Activated T-helper 1 cell treated with Interleukin-2 at 50 U/mL for 16 hours (primary cell): ENCODE data around the gene RMRP.
A peak's percentile ranks its signal among the peaks of the same experiment; 100 is the strongest.

Experiments
- DNase-seq: peaks from one replicate; pipeline ENCODE4 v3.0.0-alpha.2; 2020; ENCODE audit warnings: low read depth

Gene RMRP

DNA sequence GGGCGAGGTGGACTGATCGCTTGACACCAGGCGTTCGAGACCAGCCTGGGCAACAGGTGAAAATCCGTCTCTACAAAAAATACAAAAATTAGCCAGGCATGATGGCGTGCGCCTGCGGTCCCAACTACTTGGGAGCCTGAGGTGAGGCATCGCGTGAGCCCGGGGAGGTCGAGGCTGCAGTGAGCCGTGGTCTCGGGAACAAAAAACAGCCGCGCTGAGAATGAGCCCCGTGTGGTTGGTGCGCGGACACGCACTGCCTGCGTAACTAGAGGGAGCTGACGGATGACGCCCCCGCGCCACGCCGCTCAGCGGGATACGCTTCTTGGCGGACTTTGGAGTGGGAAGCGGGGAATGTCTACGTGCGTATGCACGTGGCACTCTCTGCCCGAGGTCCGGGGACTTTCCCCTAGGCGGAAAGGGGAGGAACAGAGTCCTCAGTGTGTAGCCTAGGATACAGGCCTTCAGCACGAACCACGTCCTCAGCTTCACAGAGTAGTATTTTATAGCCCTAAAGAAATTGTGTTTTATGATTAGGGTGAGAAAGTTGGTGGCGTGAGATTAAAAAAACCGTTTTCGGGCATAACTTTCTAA, at the start of gene RMRP:
RMRP (minus strand) TSS at position 474 of the 591 bp plus-strand sequence.
- peak; percentile 68 for DNase-seq

DNA sequence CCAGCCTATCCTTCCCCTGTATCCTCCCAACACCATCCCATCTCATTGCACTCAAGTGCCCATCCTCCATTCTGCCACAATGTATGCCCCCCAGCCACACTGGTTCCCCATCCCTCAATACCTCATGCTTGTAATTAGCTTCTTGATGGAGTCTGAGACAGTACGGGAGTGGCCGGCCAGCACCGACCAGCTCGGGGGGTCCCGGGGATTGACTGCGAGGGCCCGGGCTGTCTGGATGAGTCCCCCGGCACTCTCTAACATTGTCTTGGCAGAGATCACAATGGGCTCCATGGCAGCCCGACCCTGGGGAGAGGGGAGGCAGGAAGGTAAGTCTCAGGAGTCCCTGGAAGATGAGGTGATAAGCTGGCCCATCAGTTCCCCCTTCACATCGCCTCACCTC, 49.1 kb upstream of the RMRP start:
- DNase-seq = no peak

DNA sequence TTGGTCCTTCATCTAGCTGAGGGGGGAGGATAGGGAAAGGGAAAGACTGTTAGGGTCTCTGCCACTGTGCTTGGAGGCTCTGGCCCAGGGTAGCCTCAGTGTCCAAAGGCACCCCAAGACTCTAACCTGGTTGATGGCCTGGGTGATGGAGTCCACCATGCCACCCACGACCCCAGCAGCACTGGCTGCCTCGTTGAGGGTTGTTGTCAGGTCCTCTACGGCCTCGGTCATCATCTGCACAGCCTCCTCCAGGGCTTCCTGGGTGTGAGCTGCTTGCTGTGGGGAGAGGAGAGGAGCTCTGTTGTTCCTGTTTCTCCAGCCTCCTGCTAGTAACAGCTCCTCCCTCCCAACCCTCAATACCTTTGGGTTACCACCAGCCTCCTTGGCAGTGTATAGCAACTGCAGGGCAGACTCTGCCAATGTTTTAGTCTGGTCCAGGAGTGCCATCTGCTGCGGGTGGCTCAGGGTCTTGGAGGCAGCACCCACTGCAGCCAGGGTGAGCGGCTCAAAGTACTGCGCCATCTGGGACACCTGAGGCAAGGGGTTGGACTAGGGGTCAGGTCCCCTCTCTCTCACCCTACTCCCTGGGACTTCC, 48.1 kb upstream of the RMRP start:
- no peak for DNase-seq

- no peak for DNase-seq
Observed at GRCh38 chr9:35705372-35705771, 47.6 kb upstream of the RMRP start.

GRCh38 chr9:35703906-35704672, 46.3 kb upstream of the RMRP start:
- DNase-seq = no peak

- no peak for DNase-seq
Observed at GRCh38 chr9:35702696-35703095, 44.9 kb upstream of the RMRP start.

DNA sequence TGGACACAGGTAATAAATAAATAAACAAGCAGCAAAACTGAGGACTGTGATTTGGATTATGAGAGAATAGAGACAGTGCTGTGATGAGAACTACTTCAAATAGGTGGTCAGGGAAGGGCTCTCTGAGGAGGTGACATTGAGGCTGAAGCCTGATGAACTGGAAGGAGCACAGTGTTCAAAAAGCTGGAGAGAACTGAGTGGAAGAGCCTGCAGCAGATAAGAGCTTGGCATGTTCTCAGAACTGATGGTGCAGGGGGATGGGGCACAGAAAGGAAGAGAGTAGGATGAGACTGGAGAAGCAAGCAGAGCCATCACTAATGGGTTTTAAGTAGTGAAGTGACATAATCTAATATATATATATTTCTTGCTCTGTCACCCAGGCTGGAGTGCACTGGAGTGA, 43.1 kb upstream of the RMRP start:
- no peak for DNase-seq

- no peak for DNase-seq
Observed at GRCh38 chr9:35700031-35700430, 42.2 kb upstream of the RMRP start.

DNA sequence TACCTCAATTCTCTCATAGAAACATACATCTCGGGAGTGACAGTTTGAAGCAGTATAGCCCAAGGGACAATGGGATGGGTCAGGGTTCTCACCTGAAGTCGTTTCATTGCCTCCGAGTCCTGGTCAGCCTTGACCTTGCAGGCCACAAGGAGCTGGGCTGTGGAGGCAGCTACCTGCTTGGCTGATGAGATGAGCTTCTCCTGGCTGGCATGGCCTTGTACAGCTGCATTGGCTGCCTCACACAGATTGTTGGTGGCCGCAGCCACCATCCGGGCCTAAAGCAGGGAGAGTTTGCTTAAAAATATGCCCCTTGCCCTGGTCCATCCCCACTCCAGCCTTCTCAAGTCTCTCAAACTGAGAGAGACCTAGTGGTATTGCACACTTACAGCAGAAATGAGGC, 40.4 kb upstream of the RMRP start:
- no peak for DNase-seq

DNA sequence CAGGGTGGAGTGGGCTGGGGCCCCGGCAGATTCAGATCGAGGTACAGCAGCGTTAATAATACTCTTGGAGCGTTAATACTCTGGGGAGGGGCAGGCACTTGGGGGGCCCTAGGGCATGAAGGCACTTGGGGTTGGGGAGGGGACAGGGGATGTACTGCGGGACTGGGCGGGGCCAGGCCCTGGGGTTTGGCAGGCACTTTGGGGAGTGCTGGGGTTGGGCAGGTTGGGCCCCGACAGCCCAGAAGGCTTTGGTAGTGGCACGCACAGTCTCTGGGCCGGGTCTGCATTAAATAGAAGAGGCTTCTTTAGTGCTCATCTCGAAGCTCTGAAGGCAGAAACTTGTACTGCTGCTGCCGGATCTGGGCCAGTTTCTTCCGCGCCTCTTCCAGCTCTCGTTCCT, 39.7 kb upstream of the RMRP start:
- DNase-seq = no peak

GRCh38 chr9:35696520-35697215, 38.8 kb upstream of the RMRP start:
- DNase-seq = peak; percentile 28

- DNase-seq = no peak
Observed at GRCh38 chr9:35695943-35696401, 38.2 kb upstream of the RMRP start.

DNA sequence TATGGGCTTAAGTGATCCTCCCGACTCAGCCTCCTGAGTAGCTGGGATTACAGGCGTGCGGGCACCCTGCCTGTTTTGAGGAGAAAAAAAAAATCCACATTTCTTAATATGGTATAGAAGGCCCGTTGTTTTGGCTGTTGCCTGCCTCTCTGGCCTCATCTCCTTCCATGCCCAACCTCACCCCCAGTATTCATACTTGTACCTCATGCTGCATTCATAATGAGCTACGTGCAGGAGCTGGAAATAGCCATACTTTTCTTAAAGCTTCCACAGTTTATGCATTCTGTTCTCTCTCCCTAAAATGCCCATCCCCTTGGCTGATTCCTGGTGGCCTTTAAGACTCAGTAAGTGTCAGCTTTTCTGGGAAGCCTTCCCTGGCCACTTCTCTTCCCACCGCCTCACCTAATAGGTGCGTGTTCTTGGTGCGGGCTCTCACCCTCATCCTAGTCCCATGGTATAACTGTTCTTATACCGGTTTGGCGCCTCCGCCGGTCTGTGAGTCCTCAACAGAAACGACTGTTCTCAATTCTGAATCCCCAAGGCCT, 34.0 kb upstream of the RMRP start:
- no peak for DNase-seq

DNA sequence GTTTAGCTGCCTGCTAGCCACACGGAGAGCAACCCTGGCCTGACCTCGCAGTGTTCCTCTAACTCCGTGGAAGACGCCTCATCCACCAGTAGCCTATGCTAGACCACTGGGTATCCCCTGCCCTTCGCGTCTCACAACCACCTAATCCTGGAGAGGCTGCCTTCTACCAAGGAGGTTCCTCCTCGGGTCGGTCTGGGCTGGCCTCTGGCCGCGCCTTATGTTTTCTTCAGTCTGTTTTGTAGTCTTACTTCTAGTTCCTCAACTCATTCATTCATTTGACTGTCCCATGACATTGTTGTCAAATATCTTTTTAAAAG, 33.5 kb upstream of the RMRP start:
- DNase-seq = no peak

GRCh38 chr9:35690614-35691333, 33.0 kb upstream of the RMRP start:
- DNase-seq = peak; percentile 14

GRCh38 chr9:35690294-35690613, 32.4 kb upstream of the RMRP start:
- DNase-seq = no peak

DNA sequence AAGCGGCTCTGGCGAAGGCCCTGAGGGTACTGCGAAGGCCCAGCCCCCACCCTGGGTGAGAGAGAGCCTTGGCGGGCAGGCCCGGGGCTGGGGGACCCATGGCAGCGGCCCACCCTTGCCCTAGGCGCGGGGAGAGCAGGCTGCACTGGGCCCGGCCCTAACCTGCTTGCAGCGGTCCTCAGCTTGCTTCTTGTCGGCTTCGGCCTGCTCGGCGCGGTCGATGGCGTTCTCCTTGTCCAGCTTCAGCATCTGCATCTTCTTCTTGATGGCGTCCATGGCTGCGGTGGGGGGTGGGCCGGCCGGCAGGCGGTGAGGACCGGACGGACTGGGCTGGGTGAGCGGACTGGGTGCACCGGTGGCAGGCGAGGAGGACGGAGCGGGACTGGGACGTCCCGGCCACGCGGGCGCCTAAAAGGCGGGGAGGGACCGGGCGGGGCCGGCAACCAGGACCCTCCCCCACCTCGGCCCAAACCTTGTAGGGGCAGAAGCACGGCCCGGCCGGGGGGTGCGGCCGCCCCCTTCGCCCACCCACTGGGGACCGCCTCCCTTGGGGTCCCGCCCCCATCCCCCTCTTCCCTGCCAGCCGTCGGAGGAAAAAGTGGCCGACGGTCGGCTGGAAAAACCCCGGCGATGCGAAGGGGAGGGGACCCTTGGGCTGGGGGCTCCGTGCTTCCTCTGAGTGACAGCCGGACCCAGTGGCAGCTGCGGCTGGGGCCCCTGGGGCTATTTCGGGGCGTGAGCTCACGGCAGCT, 31.9 kb upstream of the RMRP start, which contains the start of gene TPM2:
TPM2 (minus strand) TSS at position 384 of the 752 bp plus-strand sequence; CDS start at position 276, 108 bp downstream.
- no peak for DNase-seq

GRCh38 chr9:35688558-35689541, 31.0 kb upstream of the RMRP start:
- no peak for DNase-seq

DNA sequence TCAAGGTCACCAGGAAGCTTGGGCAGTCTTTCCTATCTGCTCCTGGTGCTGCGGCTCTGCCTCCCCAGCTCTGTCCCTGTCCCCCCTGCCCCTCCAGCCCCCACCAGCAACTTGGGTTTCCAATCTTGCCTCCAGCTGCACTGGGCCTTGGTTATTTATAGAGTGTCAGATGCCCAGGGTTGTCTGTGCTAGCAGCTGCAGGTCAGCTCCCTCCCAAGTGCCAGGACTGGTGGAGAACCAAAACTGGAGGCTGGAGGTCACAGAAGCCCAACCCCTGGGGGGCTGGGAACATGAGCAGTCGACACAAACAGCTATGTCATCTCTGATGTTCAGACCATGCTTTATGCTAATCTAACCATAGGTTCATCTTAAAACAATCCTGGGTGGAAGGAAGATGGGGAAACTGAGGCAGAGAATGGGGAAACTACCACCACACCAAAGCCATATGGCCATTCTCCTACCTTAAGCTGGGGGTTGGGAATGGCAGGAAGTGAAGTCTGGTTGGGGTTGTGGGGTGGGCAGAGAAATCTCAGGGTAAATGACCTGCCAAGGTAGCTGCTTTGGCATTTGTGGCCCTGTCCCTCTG, 30.2 kb upstream of the RMRP start:
- DNase-seq = no peak

DNA sequence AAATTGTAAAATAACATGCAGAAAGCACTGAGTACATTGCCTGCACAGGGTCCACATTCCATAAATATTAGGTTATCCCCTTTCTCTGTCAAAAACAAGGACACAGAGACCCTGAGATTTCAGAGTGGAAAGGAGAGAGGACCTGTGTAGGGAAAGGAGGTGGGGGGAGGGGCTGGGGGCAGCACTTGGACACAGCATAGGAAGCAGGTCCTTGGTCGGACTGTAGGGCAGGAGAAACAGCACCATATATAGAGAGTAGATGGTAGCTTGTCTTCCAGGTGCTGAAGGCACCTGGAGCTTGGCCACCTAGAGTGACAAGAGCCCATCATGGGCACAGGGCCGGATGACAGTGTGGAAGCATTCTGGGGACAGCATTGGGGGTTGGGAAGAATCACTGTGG, 29.5 kb upstream of the RMRP start:
- no peak for DNase-seq
